Measurements from ENCODE around the gene CH25H. TPM values are rescaled to one million over a fixed set of nuclear protein-coding genes. Genes with fewer than 3 reads are reported as not detected.
A peak's percentile ranks its signal among the peaks of the same experiment; 100 is the strongest.

CH25H gene
- polyA plus RNA-seq, 3 donors, result 0.09 to 1.2 TPM; not detected in 1

DNA sequence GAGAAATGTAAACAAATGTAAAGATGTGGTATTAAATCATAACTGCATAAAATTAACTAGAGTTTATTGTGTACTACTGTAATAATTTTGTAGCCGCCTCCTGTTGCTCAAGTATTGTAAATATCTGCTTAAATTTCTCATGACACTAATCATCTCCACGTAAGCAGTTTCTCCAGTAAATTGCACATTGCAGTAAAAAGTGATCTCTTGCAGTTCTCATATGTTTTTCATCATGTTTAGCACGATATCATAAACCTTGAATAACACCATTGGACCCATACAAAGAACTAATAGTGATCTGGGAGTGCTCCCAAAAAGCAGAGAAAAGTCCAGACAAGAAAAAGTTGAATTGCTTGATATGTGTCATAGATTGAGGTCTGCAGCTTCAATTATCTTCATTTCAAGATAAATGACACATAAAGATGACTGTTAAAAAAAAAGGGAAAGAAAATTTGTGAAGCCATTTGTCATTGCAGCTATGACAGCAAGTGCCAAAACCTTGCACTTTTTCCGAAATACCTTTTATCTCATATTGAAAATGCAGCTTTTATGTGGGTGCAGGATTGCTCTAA, 29.2 kb upstream of the CH25H start:
- no CpG with 5 or more reads among the region's 4 CpGs for WGBS (ENCODE audit: insufficient coverage)
- no peaks in the 10 kb centered on the region for H3K27me3 ChIP-seq (ENCODE audit: control insufficient read depth in 2 of 2, insufficient read depth in 2 of 2, low read length in 2 of 2)
- H3K4me3 ChIP-seq (replicated peaks in 1 of 3; ENCODE audit: low read depth in 2 of 3, low read length in 3 of 3), result no peak overlapping the region
- DNase-seq, result no peak
- Mint-ChIP-seq H3K9me3 (no peaks in the 10 kb centered on the region), H3K4me1 (peaks cover 54% of the 10 kb centered on the region), H3K27me3 (ENCODE audit: low read depth in 3 of 3) (peaks cover 0 to 3% (median 0%) of the 10 kb centered on the region in 3 donors), H3K27ac (peak overlapping the region; percentile 3 to 88 (median 16)), H3K36me3 (peaks cover 51 to 61% of the 10 kb centered on the region in 2 donors), H3K4me3 (no peak overlapping the region)
- TF ChIP-seq, protein P1, sequence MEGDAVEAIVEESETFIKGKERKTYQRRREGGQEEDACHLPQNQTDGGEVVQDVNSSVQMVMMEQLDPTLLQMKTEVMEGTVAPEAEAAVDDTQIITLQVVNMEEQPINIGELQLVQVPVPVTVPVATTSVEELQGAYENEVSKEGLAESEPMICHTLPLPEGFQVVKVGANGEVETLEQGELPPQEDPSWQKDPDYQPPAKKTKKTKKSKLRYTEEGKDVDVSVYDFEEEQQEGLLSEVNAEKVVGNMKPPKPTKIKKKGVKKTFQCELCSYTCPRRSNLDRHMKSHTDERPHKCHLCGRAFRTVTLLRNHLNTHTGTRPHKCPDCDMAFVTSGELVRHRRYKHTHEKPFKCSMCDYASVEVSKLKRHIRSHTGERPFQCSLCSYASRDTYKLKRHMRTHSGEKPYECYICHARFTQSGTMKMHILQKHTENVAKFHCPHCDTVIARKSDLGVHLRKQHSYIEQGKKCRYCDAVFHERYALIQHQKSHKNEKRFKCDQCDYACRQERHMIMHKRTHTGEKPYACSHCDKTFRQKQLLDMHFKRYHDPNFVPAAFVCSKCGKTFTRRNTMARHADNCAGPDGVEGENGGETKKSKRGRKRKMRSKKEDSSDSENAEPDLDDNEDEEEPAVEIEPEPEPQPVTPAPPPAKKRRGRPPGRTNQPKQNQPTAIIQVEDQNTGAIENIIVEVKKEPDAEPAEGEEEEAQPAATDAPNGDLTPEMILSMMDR (IDR thresholded peaks at IDR 0.05), result no peak
- peaks cover 22% of the 10 kb centered on the region for H3K79me2 ChIP-seq (ENCODE audit: insufficient read depth, low read length)
- peaks cover 44 to 49% of the 10 kb centered on the region in 2 donors for H3K4me1 ChIP-seq (ENCODE audit: control insufficient read depth in 1 of 2, insufficient read depth in 2 of 2, low read length in 2 of 2)
- intact Hi-C loops (cut with micrococcal nuclease), result no loop called here
- no peak overlapping the region for H2AFZ ChIP-seq (ENCODE audit: insufficient read depth, low read depth, low read length, poor library complexity, severe bottlenecking)
- H3K4me2 ChIP-seq (replicated peaks; ENCODE audit: extremely low read depth, low read length, poor library complexity, severe bottlenecking), result no peak overlapping the region
- peak overlapping the region in 1 of 2 donors; percentile 63 for H3K27ac ChIP-seq (ENCODE audit: low read depth in 1 of 2, low read length in 2 of 2)
- no peaks in the 10 kb centered on the region for H4K20me1 ChIP-seq (ENCODE audit: insufficient read depth, low read length)
- no peak overlapping the region for H3K9ac ChIP-seq (ENCODE audit: insufficient read depth, low read length, poor library complexity, severe bottlenecking)
- peaks cover 17 to 21% of the 10 kb centered on the region in 2 donors for H3K36me3 ChIP-seq (replicated peaks in 1 of 2; ENCODE audit: control insufficient read depth in 1 of 2, insufficient read depth in 2 of 2, low read length in 2 of 2)
- no peaks in the 10 kb centered on the region for H3K9me3 ChIP-seq (replicated peaks in 1 of 2; ENCODE audit: control insufficient read depth in 1 of 2, insufficient read depth in 1 of 2, low read length in 2 of 2)

DNA sequence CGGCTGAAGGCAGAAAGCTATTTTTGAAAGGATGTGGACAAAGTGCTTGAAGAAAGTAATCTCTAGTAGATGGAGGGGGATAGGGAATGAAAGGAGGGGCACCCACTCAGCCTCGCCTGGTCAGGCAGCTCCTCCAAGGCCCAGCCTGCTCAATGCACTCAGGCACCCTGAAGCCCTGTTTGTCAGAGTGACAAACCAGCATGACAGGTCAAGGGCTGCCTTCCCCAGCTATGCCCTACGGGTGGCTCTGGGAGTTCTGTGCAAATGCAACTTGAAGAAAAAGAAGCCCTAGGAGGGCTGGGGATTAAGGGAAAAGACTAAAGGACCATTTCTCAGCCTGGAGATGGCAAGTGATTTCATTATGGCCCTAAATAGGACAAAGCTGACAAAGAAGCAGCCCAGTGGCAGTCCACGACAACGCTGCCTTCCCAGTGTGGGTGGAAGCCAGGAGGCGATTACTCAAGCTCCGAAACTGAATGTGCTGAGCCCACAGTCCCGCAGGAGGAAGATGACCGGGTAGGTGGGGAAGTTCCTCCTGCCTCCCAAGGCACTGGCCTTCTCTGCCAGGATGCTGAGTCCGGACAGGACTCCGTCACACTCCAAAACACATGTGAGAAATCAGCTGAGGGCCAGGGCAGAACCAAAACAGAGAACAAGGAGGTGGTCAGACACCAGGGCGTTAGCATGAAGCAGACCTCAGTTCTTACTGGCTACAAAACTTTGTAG, 28.1 kb upstream of the CH25H start:
- DNase-seq, result peak; percentile 79 to 94 (median 84)
- Histone ChIP-seq H2AFZ (ENCODE audit: insufficient read depth, low read depth, low read length, poor library complexity, severe bottlenecking) (peak overlapping the region; percentile 24), H3K9me3 (replicated peaks in 1 of 2; ENCODE audit: control insufficient read depth in 1 of 2, insufficient read depth in 1 of 2, low read length in 2 of 2) (no peaks in the 10 kb centered on the region), H3K79me2 (ENCODE audit: insufficient read depth, low read length) (peaks cover 13% of the 10 kb centered on the region), H3K36me3 (replicated peaks in 1 of 2; ENCODE audit: control insufficient read depth in 1 of 2, insufficient read depth in 2 of 2, low read length in 2 of 2) (peaks cover 28 to 29% of the 10 kb centered on the region in 2 donors), H3K4me1 (ENCODE audit: control insufficient read depth in 1 of 2, insufficient read depth in 2 of 2, low read length in 2 of 2) (peaks cover 35 to 38% of the 10 kb centered on the region in 2 donors), H3K9ac (ENCODE audit: insufficient read depth, low read length, poor library complexity, severe bottlenecking) (no peak overlapping the region), H4K20me1 (ENCODE audit: insufficient read depth, low read length) (no peaks in the 10 kb centered on the region), H3K27me3 (ENCODE audit: control insufficient read depth in 2 of 2, insufficient read depth in 2 of 2, low read length in 2 of 2) (no peaks in the 10 kb centered on the region), H3K4me3 (replicated peaks in 1 of 3; ENCODE audit: low read depth in 2 of 3, low read length in 3 of 3) (peak overlapping the region in 1 of 3 experiments; percentile 15), H3K4me2 (replicated peaks; ENCODE audit: extremely low read depth, low read length, poor library complexity, severe bottlenecking) (peak overlapping the region; percentile 40), H3K27ac (ENCODE audit: low read depth in 1 of 2, low read length in 2 of 2) (peak overlapping the region; percentile 63 to 72)
- peaks cover 57 to 64% of the 10 kb centered on the region in 2 donors for H3K36me3 Mint-ChIP-seq
- H3K4me3 Mint-ChIP-seq, result peak overlapping the region in 1 of 2 donors; percentile 63
- peaks cover 45% of the 10 kb centered on the region for H3K4me1 Mint-ChIP-seq
- peaks cover 0 to 3% (median 0%) of the 10 kb centered on the region in 3 donors for H3K27me3 Mint-ChIP-seq (ENCODE audit: low read depth in 3 of 3)
- peak overlapping the region; percentile 73 to 94 (median 89) for H3K27ac Mint-ChIP-seq
- 48% methylated on average over 5 of the region's 12 CpGs for WGBS (ENCODE audit: insufficient coverage)
- TF ChIP-seq, protein P1 (IDR thresholded peaks at IDR 0.05), result no peak
- H3K9me3 Mint-ChIP-seq, result no peaks in the 10 kb centered on the region
- intact Hi-C loops (cut with micrococcal nuclease), result no loop called here
